NCI-H187 treated with DMSO at 0.1 percent for 48 hours (cell line): ENCODE measurements around the gene ANKRD44.

Source experiments
- DNase-seq: peaks from one replicate; lab custom pipeline; 2025; lab: John Stamatoyannopoulos, UW

ANKRD44 gene

DNA sequence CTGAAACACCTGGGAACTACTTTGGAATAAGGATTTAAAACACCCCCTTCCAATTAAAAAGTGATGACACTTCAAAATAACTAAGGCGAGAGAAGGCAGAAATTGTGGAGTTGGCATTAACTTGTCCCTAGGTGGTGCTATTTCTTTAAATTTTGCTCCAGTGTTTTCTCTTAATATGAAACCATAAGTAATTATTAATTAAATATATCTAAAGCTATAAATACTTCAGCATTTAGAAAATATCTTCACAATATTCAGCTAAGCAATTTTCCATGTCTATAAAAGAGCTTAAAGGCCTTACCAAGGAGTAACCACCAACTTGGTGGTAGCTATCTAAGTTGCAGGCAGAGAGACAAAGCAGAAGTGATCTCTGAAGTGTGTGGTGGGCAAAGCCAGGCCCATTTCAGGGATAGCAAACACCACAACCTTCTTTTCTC lies 197.3 kb downstream of the ANKRD44 start:
- no peak for DNase-seq

DNA sequence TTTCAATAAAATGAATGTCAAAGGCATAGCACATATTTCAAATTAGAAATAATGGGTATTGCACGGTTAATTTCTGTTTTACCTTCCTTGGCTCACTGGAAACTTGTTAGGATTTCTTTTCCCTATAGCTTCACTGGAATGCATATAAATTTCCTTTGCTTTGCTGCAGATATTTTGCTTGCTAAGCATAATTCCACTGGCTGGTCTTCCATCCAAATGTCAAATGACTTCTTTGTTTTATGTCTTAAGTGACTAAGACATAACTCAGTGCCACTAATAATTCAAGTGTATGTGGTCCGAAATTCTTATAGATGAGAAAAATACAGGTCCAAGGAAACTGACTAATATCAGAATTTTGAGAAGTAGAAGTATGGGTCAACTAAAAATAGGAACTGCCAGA lies 201.3 kb downstream of the ANKRD44 start:
- DNase-seq, result no peak

DNA sequence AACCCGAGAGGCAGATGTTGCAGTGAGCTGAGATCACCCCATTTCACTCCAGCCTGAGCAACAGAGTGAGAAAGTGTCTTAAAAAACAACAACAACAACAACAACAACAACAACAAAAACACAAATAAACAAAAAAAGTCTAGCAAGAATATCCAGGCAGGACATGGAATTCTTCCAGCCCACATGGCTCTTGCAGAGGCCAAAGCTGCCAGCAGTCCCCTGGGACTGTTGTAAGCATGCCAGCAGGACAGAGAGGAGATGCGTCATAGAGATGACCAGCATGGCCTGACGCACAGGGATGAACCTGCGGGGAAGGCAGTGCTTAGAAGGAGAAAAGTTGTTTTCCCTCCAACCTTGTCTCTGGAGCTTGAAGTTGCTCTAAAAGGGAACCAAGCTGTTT lies 201.8 kb downstream of the ANKRD44 start:
- no peak for DNase-seq

DNA sequence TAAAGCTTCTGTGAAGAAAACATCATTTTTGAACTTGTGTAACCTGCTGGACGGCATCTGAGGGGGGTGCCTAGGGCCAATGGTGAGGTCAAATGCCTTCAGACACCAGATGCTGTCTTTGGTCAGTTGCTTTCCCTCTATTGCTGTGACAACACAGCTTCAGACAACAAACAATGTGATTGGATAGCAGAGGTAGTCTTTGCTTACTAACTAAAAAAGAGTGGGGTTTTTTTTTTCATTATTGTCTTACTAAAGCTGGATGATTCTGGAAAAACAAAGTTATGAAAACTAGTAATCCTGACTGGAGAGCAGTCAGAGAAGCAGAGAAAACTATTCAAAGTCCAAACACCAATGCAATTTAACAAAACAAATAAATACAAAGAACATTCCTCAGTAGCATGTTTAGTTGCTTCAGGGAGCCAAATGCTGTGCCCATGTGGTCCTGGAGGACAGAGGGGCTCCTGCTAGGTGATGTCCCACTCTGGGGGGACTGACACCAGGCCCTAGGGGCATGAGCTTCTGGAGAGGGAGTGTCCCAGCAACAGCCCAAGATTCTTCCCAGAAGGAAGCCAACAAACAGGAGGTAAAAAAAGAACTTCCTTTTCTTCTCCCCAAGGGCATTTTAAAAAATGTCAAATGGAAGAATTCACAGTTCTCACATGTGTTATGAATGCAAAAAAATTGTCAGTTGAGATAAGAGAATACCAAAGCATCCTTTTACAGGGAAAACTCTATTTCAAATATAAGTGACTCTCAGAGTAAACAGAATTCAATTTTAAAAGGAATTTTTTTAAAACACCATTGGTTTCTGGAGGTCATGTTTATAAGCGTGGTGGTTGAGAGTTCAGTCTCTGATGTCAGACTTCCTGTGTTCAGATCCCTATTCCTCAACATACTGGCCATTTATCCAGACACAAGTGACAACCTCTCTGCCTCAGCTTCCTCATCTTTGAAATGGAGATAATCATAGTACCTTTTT lies 203.0 kb downstream of the ANKRD44 start:
- DNase-seq, result no peak

DNA sequence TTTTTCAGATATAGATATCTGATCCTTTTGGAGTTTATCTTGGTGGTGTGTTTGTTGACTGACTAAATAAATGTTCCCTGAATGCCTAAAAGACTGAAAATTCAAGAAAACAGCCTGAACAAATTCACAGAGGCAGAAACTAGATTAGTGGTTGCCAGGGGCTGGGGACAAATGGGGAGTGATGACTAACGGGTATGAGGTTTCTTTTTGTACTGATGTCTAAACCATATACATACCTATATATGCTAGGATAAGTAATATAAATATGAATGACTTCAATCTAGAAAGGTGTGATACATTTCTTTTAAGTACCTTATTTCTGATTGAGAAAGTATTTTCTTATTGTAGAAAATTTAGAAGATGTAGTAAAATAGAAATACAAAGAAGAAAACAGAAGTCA lies 207.2 kb downstream of the ANKRD44 start:
- DNase-seq, result no peak

DNA sequence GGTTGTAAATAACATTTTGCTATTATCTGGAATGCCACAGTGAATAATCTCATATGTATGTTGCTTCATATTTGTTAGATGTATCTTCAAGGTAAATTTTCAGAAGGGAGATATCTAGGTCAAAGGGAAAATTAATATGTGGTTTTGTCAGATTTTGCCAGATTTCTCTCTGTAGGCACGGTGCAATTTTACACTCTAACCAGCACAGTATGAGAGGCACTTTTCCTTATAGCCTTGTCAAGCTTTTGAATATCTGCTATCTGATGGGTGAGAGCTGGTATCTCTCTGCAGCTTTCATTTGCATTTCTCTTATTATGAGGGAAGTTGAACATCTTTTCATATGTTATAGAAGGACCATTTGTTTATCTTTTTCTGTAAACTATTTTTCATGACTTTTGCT lies 208.3 kb downstream of the ANKRD44 start:
- no peak for DNase-seq

DNA sequence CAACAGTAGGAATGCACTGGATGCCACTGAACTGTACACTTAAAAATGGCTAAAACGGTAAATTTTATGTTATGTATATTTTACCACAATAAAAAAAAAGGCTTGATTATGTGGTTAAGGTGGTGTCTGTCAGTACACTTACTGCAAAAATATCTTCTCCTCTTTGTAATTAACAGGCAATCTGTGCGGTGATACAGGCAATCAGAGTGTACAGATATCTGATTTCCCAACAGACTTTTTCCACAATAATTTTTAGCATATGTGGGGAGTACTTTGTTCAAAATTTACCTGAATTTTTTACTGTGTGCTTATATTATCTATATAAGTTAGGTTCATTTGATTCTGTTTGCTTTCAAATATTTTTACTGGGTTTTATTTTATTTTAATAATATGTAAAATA lies 209.1 kb downstream of the ANKRD44 start:
- no peak for DNase-seq

DNA sequence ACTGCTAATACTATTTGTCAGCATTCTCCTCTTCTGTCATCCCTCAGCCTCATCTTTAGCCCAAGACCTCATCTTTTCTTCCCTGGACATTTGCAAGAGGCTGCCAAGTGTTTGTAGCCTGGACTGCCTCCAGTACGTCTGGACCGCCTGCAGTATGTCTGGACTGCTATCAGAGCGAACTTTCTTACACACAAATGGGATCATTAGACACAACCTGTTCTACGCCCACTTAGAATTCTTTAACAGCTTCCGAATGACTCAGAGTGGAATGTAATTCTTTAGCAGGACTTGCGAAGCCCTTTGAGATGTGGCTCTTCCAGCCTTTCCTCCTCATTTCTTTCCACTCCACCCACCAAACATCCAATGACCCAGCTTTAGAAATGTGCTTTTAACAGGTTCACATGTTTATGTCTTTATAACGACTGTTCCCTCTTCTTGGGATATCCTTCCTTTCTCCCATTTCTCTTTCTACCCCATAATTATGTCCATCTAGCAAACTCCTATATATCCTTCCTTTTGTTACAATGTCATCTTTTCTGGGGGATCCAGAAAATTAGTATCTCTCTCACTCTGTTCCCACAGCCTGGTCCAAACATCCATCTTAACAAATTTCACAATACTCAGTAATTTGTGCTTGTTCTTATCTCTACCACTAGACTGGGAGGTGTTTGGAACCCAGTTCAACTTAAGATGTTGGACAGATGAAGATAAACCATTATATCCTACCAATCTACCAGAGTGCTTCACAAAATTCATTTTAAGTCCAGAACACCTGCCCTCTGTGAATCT lies 212.8 kb downstream of the ANKRD44 start:
- DNase-seq, result no peak

DNA sequence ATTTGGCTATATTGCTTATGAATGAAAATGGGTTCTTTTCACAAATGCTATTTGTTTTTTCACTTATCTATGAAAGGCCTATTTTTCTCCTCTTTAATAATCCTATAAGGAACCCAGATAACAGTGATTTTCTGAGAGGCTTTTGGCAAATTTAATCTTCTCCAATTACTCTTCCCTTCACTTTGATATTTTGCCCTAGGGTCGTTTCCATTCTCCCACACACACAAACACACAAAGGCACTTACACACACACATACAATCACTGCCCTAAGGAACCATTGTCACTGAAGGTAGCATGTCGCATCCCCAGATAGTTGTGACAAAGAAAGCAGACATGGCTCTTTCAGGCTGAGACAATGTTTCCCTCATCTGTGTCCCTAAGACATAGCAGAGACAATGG lies 213.9 kb downstream of the ANKRD44 start:
- no peak for DNase-seq

DNA sequence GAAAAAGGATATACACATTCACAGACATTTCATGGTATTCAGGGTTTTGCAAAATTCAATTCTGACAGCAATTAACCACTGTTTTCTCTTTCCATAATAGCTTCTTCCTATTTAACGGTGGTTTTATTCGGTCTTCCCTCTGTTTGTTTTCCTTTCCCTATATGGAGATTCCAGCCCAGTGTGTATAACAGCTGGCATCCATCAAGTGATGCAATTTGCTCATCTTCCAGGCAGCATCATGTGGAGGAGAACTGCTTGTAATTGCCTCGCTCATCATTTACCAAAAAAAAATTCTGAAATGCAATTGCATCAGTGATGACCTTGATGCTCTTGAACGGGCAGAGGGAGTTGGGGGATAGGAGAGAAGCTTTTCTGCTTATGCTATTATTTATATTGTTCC lies 218.1 kb downstream of the ANKRD44 start:
- no peak for DNase-seq

DNA sequence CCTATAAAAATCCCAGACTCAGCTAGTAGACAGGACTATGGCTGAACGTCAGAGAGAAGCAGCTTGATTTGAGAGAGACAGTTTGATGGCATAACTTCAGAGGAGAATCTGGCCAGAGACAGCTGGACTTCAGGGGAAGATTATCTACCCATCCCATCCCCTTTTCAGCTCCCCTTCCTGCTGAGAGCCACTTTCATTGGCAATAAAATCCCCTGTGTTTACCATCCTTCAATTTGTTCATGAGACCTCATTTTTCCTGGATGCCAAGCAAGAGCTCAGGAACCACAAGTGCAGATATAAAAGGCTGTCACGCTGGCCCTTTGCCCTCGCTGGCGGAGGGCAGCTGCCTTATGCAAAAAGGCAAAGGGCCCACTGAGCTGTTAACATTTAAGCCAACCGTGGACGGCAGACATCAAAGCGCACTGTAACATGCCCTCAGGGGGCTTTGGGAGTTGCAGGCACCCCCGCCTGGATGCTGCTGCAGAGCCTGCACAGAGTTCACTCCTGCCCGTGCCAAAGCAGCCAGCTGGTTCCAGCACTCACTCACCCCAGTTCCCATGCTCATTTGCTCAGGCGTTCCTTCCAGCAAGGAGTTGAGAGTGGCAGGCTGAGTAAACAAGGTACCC lies 219.7 kb downstream of the ANKRD44 start:
- no peak for DNase-seq

DNA sequence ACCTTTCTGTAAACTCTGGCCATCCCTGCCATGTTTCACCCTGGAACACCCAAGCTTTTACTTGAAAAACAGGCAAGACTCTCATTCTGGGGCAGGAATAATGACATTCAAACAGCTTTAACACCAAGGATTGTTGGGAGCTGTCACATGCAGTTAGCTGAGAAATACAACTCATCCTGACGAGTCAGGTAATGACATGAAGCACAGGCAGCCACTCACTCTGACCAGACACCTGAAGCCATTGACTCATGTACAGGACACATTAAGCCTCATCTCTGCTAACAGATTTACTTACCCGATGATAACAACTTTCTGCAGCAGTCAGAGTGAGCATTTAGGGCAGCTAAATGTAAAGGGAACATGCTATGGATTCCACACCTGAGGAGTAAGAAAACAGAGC lies 220.9 kb downstream of the ANKRD44 start:
- no peak for DNase-seq

DNA sequence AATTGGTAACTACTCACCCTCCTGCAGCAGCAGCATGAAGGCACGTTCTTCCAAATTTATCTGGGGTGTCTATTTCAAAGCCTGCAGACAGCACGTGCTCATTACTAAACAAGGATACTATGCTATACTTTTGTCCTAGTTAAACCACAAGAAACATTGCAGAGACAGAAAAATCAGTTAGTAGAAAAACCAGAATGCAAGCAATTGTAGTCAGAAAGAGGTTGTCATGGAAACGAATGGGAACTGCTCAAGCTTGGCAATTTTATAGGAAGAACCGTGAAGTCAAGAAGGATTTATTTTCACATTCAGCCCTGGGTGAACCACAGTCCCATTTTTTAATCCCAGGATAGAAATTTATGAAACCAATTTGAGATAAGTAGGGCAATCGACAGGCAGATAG lies 221.9 kb downstream of the ANKRD44 start:
- no peak for DNase-seq

DNA sequence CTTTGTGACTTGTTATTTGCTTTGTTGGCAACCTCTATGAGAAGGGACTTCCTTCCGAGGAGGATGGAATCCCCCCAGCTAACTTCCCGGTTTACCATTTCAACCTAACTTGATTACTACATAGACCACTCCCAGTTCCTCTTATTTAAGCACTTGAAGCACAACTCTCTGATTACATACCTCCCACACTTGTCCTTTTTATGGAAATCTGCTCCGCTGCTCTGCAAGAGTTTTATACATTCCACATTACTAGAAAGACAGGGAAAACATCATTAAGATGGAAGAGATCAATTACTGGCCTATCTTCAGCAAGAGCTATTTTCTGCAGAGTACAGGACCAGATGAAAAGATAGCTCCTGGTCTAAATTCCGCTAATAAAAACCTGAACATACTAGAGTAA lies 224.1 kb downstream of the ANKRD44 start:
- DNase-seq, result no peak

DNA sequence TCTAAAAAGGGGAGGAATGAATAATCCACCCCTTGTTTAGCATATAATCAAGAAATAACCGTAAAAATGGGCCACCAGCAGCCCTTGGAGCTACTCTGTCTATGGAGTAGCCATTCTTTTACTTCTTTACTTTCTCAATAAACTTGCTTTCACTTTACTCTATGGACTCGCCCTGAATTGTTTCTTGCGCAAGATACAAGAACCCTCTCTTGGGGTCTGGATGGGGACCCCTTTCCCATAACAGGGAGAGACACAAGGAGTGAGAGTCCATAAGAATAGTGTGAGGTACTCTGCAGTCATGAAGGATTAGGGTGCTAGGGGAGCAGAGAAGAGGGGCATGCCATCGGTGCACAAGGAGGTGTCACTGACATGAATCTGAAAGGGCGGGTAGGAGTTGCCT lies 224.9 kb downstream of the ANKRD44 start:
- DNase-seq, result no peak

DNA sequence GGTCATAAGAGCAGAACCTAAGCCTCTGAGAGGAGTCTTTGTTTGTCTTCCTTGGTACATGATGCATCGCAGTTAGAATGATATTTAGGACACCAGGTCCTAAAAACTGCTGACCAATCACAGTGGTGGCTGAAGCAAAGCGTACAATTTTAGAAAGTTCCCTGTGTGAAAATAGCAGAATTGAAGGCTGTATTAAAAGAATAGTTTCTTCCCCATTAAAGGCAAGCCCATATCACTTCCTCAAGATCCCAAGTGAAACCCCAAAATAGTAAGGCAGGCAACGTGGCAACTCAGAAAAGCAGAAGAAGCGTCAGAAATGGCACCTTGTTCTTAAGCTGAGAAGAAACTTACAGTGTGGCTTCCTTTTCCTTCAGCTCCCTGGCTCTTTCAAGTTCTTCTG lies 229.3 kb downstream of the ANKRD44 start:
- no peak for DNase-seq

DNA sequence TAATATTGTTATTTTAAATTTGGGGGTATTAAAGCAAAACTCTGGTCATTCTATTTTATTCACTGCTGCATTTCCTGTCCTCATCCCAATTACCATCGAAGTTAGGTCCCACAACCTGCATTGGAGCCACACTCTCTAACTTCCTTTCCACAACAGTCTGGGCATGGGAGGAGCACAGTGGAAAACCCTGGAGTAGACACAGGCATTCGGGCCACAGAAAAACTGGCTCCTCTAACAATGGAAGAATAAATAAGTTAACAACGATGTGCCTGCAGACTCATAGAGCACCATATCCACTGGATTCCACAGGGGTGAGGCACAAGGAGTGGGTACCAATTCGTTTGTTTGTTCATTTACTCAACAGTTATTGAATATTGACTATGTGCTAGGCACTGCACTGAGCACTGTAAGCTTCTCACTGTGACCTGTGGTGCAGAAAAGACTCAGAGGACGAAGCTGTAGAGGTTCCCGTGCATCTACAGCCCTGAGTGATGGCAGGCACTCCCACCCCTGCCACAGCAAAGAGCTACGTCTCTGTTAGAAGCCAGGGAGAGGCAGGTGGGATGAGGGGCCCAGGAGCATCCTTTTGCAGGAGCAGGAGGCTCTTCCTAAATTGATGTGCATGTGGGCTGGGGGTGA lies 229.9 kb downstream of the ANKRD44 start:
- DNase-seq, result no peak

DNA sequence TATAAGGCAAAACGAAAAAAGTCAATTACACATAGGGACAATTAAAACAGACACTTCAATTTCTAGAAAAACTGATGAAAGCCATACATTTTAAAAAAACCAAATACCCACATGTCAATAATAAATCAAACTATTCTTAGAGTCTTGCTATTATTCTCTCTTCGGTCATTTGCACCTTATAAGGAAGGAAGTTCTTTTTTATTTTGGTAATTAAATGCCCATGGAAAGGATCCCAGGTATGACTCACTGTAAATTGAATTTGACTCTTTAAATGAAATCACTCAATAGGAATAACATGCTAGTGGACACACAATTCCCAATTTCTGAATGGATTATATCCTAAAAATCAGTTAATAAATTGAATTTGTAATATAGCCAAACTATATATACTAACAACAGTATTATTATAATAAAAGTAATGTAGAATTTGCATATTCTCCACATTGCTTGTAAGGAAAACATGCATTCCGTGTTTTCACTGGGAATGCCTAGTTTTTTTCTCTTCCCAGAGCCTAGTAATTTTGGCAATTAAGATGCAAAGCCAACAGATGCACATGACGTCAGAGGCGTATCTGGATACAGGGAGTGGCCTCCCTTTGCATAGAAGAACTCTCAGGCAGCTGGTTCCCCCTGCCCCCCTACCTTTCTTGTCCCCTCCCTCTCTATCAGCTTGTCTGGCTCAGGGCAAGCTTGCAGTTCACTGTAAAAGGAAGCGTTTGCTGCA lies 230.6 kb downstream of the ANKRD44 start:
- DNase-seq, result no peak

DNA sequence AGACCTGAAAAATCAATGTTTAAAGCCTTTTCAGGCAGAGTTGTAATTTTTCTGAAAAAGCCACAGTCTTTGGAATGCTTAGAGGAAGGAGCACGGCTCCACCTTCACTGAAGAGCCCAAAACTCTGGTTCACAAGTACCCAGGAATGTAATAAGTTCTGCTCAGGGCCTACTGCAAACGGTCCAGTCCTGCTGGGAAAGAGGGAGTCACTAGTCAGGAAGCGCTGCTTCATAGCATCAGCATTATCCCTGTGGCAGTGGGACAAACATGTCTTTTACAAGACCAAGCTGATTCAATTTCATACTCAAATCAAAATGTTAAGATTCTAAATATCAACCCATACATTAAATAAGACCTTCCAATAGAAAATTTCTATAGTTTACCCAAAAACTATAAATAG lies 231.2 kb downstream of the ANKRD44 start:
- no peak for DNase-seq

DNA sequence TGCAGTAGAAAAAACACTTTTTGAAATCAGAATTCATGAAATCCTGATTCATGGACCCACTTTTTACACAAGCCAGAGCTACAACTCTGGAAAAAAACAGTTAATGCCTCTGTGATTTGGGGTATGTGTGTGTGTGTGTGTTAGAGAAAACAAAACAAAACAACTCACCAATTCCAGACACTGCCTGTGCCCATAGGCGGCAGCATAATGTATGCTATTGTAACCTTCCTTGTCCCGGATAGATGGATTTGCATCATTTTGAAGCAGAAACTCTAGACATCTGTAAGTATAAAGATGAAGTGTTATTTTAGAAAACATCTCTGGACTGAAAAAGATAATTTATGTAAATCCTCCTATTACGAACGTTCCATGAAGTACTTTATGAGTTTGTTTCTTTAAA lies 232.0 kb downstream of the ANKRD44 start:
- DNase-seq, result no peak

DNA sequence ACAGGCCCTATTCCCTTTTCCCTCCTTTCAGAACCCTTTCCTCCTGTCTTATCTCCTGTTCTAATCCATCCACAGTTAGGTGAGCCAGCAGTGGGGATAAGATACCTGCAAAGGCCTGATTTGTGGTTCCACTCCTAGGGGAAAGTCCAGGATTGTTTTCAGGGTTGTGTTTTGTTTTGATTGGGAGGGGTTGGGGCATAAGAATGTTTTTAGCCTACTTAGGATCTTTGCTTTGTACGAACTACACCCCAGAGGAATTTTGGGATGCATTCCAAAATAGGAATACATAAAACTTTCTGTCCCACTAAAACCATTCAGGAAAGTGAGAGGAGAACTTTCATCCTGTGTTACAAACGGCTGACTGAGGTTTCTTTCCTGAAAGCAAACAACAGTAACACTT lies 233.2 kb downstream of the ANKRD44 start:
- DNase-seq, result no peak

DNA sequence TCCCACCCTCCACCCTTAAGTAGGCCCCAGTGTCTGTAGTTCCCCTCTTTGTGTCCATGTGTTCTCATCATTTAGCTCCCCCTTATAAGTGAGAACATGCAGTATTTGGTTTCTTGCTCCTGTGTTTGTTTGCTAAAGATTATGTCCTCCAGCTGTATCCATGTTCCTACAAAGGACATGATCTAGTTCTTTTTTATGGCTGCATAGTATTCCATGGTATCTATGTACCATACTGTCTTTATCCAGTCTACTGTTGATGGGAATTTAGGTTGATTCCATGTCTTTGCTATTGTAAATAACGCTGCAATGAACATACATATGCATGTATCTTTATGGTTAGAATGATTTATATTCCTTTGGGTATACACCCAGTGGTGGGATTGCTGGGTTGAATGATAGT lies 233.9 kb downstream of the ANKRD44 start:
- DNase-seq, result no peak
